Measurements from ENCODE around the gene HNRNPD. TPM values are rescaled to one million over a fixed set of nuclear protein-coding genes. Genes with fewer than 3 reads are reported as not detected.

Gene HNRNPD
- 91.8 TPM for total RNA-seq

- Histone ChIP-seq H3K9me3 (no peaks in the 10 kb centered on the region), H3K4me1 (peaks cover 54% of the 10 kb centered on the region), H3K4me3 (peak within 1 kb of the TSS; percentile 89 to 99), H3K27ac (peak within 1 kb of the TSS; percentile 99), H3K27me3 (no peaks in the 10 kb centered on the region), H3K36me3 (no peaks in the 10 kb centered on the region)
- intact Hi-C loops (cut with DNase I), result loop anchor here (1.0 kb wide), 1 partner anchor 55 kb away; no protein-coding TSS in a partner anchor
- DNase-seq (ENCODE audit: extremely low spot score in 2 of 2), result peak in 1 of 2 donors; percentile 99
- TF ChIP-seq POLR2AphosphoS5 (IDR thresholded peaks at IDR 0.05; ENCODE audit: insufficient read depth in 1 of 2, low read depth in 1 of 2) (peak; percentile 88 to 98), CTCF (IDR thresholded peaks at IDR 0.05) (peak in 1 of 3 experiments; percentile 16), POLR2A (IDR thresholded peaks at IDR 0.05) (peak in 1 of 2 donors; percentile 86)
Measured at GRCh38 chr4:82373816-82374625, at the start of gene HNRNPD. HNRNPD (minus strand) TSS chr4:82373991; CDS start chr4:82373678, 313 bp downstream.

- no peak for DNase-seq (ENCODE audit: extremely low spot score in 2 of 2)
- Histone ChIP-seq H3K4me3 (no peak overlapping the region), H3K27ac (no peak overlapping the region), H3K36me3 (peaks cover 0 to 40% of the 10 kb centered on the region in 2 donors), H3K27me3 (no peaks in the 10 kb centered on the region), H3K4me1 (peaks cover 19% of the 10 kb centered on the region), H3K9me3 (no peaks in the 10 kb centered on the region)
- no peak for TF ChIP-seq POLR2A (IDR thresholded peaks at IDR 0.05)
- no peak for TF ChIP-seq CTCF (IDR thresholded peaks at IDR 0.05)
- TF ChIP-seq POLR2AphosphoS5 (IDR thresholded peaks at IDR 0.05; ENCODE audit: insufficient read depth in 1 of 2, low read depth in 1 of 2), result no peak
- intact Hi-C loops (cut with DNase I), result no loop called here
Measured at GRCh38 chr4:82422616-82423015, 48.8 kb upstream of the HNRNPD start.

DNA sequence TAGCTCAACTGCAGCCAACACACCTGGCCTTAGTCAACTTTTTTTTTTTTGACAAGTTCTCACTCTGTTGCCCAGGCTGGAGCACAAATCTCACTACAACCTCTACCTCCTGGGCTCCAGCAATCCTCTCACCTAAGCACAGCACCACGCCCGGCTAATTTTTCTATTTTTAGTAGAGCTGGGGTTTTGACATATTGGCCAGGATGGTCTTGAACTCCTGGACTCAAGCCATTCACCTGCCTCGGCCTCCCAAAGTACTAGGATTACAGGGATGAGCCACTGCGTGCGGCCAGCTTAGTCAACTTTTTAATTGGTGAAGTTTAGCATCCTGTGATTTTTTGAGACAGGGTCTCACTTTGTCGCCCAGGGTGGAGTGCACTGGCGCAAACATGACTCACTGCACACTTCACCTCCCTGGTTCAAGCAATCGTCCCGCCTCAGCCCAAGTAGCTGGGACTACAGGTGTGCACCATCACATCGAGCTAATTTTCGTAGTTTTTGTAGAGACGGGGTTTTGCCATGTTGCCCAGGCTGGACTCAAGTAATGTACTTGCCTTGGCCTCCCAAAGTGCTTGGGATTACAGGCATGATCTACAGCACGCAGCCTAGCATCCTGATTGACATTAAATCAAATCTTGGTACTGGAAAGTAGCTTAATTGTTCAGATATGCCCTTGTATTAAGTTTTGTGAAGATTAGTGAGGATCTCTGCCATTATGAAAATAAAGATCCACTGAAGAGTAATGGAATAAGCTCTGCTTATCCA is 48.2 kb upstream of the HNRNPD start:
- intact Hi-C loops (cut with DNase I), result no loop called here
- Histone ChIP-seq H3K27me3 (no peaks in the 10 kb centered on the region), H3K9me3 (no peaks in the 10 kb centered on the region), H3K27ac (no peak overlapping the region), H3K4me1 (peaks cover 13% of the 10 kb centered on the region), H3K4me3 (no peak overlapping the region), H3K36me3 (peaks cover 0 to 38% of the 10 kb centered on the region in 2 donors)
- TF ChIP-seq POLR2A (IDR thresholded peaks at IDR 0.05), result no peak
- TF ChIP-seq CTCF (IDR thresholded peaks at IDR 0.05), result no peak
- no peak for TF ChIP-seq POLR2AphosphoS5 (IDR thresholded peaks at IDR 0.05; ENCODE audit: insufficient read depth in 1 of 2, low read depth in 1 of 2)
- no peak for DNase-seq (ENCODE audit: extremely low spot score in 2 of 2)

- H3K36me3 ChIP-seq, result peaks cover 0 to 13% of the 10 kb centered on the region in 2 donors
- H3K4me3 ChIP-seq, result no peak overlapping the region
- no peak for TF ChIP-seq POLR2A (IDR thresholded peaks at IDR 0.05)
- TF ChIP-seq CTCF (IDR thresholded peaks at IDR 0.05), result no peak
- TF ChIP-seq POLR2AphosphoS5 (IDR thresholded peaks at IDR 0.05; ENCODE audit: insufficient read depth in 1 of 2, low read depth in 1 of 2), result no peak
- intact Hi-C loops (cut with DNase I), result no loop called here
- H3K27ac ChIP-seq, result no peak overlapping the region
- no peak for DNase-seq (ENCODE audit: extremely low spot score in 2 of 2)
- H3K4me1 ChIP-seq, result no peaks in the 10 kb centered on the region
- no peaks in the 10 kb centered on the region for H3K9me3 ChIP-seq
- H3K27me3 ChIP-seq, result no peaks in the 10 kb centered on the region
Measured at GRCh38 chr4:82419451-82419850, 45.7 kb upstream of the HNRNPD start.
